ENCODE results near the gene MYO9B.

MYO9B gene

GRCh38 chr19:17075035-17075863, at the start of gene MYO9B, which contains the start of gene HAUS8:
Gene MYO9B (plus strand): TSS chr19:17075777. CDS start chr19:17101718, 25,941 bp downstream.
Gene HAUS8 (minus strand): TSS chr19:17075452. CDS start chr19:17075422, 30 bp downstream.
- DNase-seq: peak; percentile 100

- peak; percentile 44 for DNase-seq
Observed at GRCh38 chr19:17025991-17026658, 49.5 kb upstream of the MYO9B start.

GRCh38 chr19:17026706-17027534, 48.7 kb upstream of the MYO9B start, which contains the start of gene CPAMD8:
Gene CPAMD8 (minus strand): TSS chr19:17026810. CDS start chr19:17026642, 168 bp downstream.
- DNase-seq: no peak

- DNase-seq: no peak
Observed at GRCh38 chr19:17027535-17027975, 48.0 kb upstream of the MYO9B start.

GRCh38 chr19:17031741-17032140, 43.8 kb upstream of the MYO9B start:
- DNase-seq: no peak

- DNase-seq: peak; percentile 90
Observed at GRCh38 chr19:17035842-17036424, 39.6 kb upstream of the MYO9B start.

GRCh38 chr19:17036640-17037039, 38.9 kb upstream of the MYO9B start:
- no peak for DNase-seq

GRCh38 chr19:17037184-17037583, 38.4 kb upstream of the MYO9B start:
- no peak for DNase-seq

- DNase-seq: no peak
Observed at GRCh38 chr19:17037966-17038500, 37.5 kb upstream of the MYO9B start.

GRCh38 chr19:17041976-17042375, 33.6 kb upstream of the MYO9B start:
- DNase-seq: no peak

GRCh38 chr19:17043744-17044143, 31.8 kb upstream of the MYO9B start:
- DNase-seq: no peak

GRCh38 chr19:17045907-17046502, 29.6 kb upstream of the MYO9B start:
- no peak for DNase-seq

GRCh38 chr19:17048885-17049453, 26.6 kb upstream of the MYO9B start:
- no peak for DNase-seq

- no peak for DNase-seq
Observed at GRCh38 chr19:17049711-17050280, 25.8 kb upstream of the MYO9B start.

- DNase-seq: peak; percentile 63
Observed at GRCh38 chr19:17052439-17052838, 23.1 kb upstream of the MYO9B start.

GRCh38 chr19:17054746-17055145, 20.8 kb upstream of the MYO9B start:
- no peak for DNase-seq

GRCh38 chr19:17055636-17056035, 19.9 kb upstream of the MYO9B start:
- peak; percentile 10 for DNase-seq

- DNase-seq: no peak
Observed at GRCh38 chr19:17058236-17058635, 17.3 kb upstream of the MYO9B start.

GRCh38 chr19:17060802-17061201, 14.8 kb upstream of the MYO9B start:
- peak; percentile 70 for DNase-seq

GRCh38 chr19:17061205-17061604, 14.4 kb upstream of the MYO9B start:
- DNase-seq: no peak

GRCh38 chr19:17061691-17062090, 13.9 kb upstream of the MYO9B start:
- DNase-seq: no peak

All from inflammatory macrophage treated with lipopolysaccharide for 4 hours (primary cell).